Tibial artery (tissue), 4 donors: ENCODE data around the gene RBM20.
"Not testable (repeated sequence)": the region's sequence is repeated elsewhere in the genome, so short reads cannot be mapped to it uniquely, and the experiment has no call there.

ENCODE experiments used
- DNase-seq, 2 donors: peaks; one replicate each; pipeline ENCODE4 v3.0.0-alpha.2; 2019
- H3K27ac ChIP-seq, 2 donors: fragments of 200-600 bp; sonication (generic) in 1 of 2; 1 replicate in 1 of 2; 2 replicates in 1 of 2; pipeline ENCODE4 v1.5.1; 2018 to 2019; ENCODE audit warnings: mild to moderate bottlenecking in 1 of 2
- H3K27me3 ChIP-seq, 2 donors: fragments of 200-600 bp; sonication (generic) in 1 of 2; one replicate each; pipeline versions ENCODE4 v1.5.1 to v1.6.0; 2016 to 2019
- H3K36me3 ChIP-seq, 3 donors: fragments of 200-600 bp; sonication (generic) in 2 of 3; one replicate each; pipeline ENCODE4 v1.5.1; 2016 to 2019; ENCODE audit warnings: mild to moderate bottlenecking in 2 of 3
- H3K4me1 ChIP-seq, 4 donors: fragments of 200-600 bp; sonication (generic) in 2 of 4; 1 replicate in 3 of 4; 2 replicates in 1 of 4; pipeline ENCODE4 v1.5.1; 2016 to 2019
- H3K4me3 ChIP-seq, 2 donors: fragments of 200-600 bp; sonication (generic) in 1 of 2; 1 replicate in 1 of 2; 2 replicates in 1 of 2; pipeline ENCODE4 v1.5.1; 2018 to 2019; ENCODE audit warnings: mild to moderate bottlenecking in 2 of 2
- H3K9me3 ChIP-seq, 3 donors: fragments of 200-600 bp; sonication (generic) in 1 of 3; one replicate each; pipeline ENCODE4 v1.5.1; 2016 to 2019
- CTCF ChIP-seq, 2 experiments: fragments of 200-600 bp in 1 of 2; fragments of 450-650 bp in 1 of 2; IDR thresholded peaks; one replicate each; pipeline ENCODE4 v1.5.1; 2017 to 2019; ENCODE audit warnings: antibody characterized with exemption in 2 of 2, mild to moderate bottlenecking in 1 of 2, moderate library complexity in 1 of 2
- intact Hi-C: fragments of 100-400 bp; cut with DNase I; formaldehyde crosslinking; loops from one replicate; pipeline ENCODE4 v1.15.0; 2023; ENCODE audit warnings: low total_unique reads

Gene RBM20

GRCh38 chr10:110619514-110620397 lies 24.4 kb upstream of the RBM20 start:
- Histone ChIP-seq H3K27me3 (no peaks in the 10 kb centered on the region), H3K9me3 (no peaks in the 10 kb centered on the region), H3K36me3 (no peaks in the 10 kb centered on the region), H3K4me3 (no peak overlapping the region), H3K27ac (no peak overlapping the region), H3K4me1 (no peaks in the 10 kb centered on the region)
- no peak for DNase-seq
- no peak for TF ChIP-seq CTCF (IDR thresholded peaks at IDR 0.05)
- intact Hi-C loops = no loop called here

- Histone ChIP-seq H3K27me3 (no peaks in the 10 kb centered on the region), H3K4me3 (no peak overlapping the region), H3K9me3 (no peaks in the 10 kb centered on the region), H3K27ac (no peak overlapping the region), H3K36me3 (no peaks in the 10 kb centered on the region), H3K4me1 (no peaks in the 10 kb centered on the region)
- no peak for TF ChIP-seq CTCF (IDR thresholded peaks at IDR 0.05)
- DNase-seq = no peak
- intact Hi-C loops = no loop called here
Measured at GRCh38 chr10:110620398-110620719, 23.8 kb upstream of the RBM20 start.

GRCh38 chr10:110623316-110623715 lies 20.8 kb upstream of the RBM20 start:
- H3K4me3 ChIP-seq, DNase-seq, H3K9me3 ChIP-seq, H3K4me1 ChIP-seq, H3K27me3 ChIP-seq, intact Hi-C loops, H3K36me3 ChIP-seq, H3K27ac ChIP-seq: not testable (repeated sequence)

GRCh38 chr10:110625356-110625894 lies 18.7 kb upstream of the RBM20 start:
- Histone ChIP-seq H3K36me3 (no peaks in the 10 kb centered on the region), H3K4me3 (no peak overlapping the region), H3K4me1 (peaks cover 0 to 16% (median 4%) of the 10 kb centered on the region in 4 donors), H3K27ac (no peak overlapping the region), H3K27me3 (no peaks in the 10 kb centered on the region), H3K9me3 (no peaks in the 10 kb centered on the region)
- intact Hi-C loops = no loop called here
- no peak for TF ChIP-seq CTCF (IDR thresholded peaks at IDR 0.05)
- no peak for DNase-seq

- Histone ChIP-seq H3K4me3 (no peak overlapping the region), H3K9me3 (no peaks in the 10 kb centered on the region), H3K27me3 (no peaks in the 10 kb centered on the region), H3K27ac (no peak overlapping the region), H3K36me3 (no peaks in the 10 kb centered on the region), H3K4me1 (peaks cover 0 to 17% (median 4%) of the 10 kb centered on the region in 4 donors)
- DNase-seq = no peak
- intact Hi-C loops = no loop called here
- no peak for TF ChIP-seq CTCF (IDR thresholded peaks at IDR 0.05)
Measured at GRCh38 chr10:110625951-110626855, 17.9 kb upstream of the RBM20 start.

GRCh38 chr10:110628161-110628560 lies 16.0 kb upstream of the RBM20 start:
- H3K4me3 ChIP-seq = no peak overlapping the region
- DNase-seq = no peak
- no peak overlapping the region for H3K27ac ChIP-seq
- peaks cover 0 to 17% (median 4%) of the 10 kb centered on the region in 4 donors for H3K4me1 ChIP-seq
- H3K27me3 ChIP-seq = no peaks in the 10 kb centered on the region
- no peak for TF ChIP-seq CTCF (IDR thresholded peaks at IDR 0.05)
- H3K9me3 ChIP-seq = no peaks in the 10 kb centered on the region
- intact Hi-C loops = no loop called here
- no peaks in the 10 kb centered on the region for H3K36me3 ChIP-seq
